Skeletal muscle cell (primary cell): ENCODE results near the gene CEP72.

Source experiments
- DNase-seq: peaks from one replicate; pipeline ENCODE4 v3.0.0-alpha.2; 2010; ENCODE audit warnings: low read depth
- H3K4me3 ChIP-seq: 2 replicates; pipeline ENCODE4 v1.5.1; 2011; ENCODE audit warnings: low read depth, mild to moderate bottlenecking, control low read depth, low read length, moderate library complexity

The CEP72 gene

GRCh38 chr5:664994-665360 lies 52.8 kb downstream of the CEP72 start:
- no peak overlapping the region for H3K4me3 ChIP-seq
- DNase-seq = no peak

GRCh38 chr5:665541-665955 lies 53.4 kb downstream of the CEP72 start:
- DNase-seq = no peak

GRCh38 chr5:665956-666711 lies 54.0 kb downstream of the CEP72 start:
- no peak overlapping the region for H3K4me3 ChIP-seq
- DNase-seq = no peak

More at GRCh38 chr5:665541-665955, 53.4 kb downstream of the CEP72 start:
- no peak overlapping the region for H3K4me3 ChIP-seq

GRCh38 chr5:666816-667498 lies 54.8 kb downstream of the CEP72 start:
- H3K4me3 ChIP-seq = no peak overlapping the region
- no peak for DNase-seq

- no peak for DNase-seq
- no peak overlapping the region for H3K4me3 ChIP-seq
Measured at GRCh38 chr5:668283-668995, 56.3 kb downstream of the CEP72 start.

GRCh38 chr5:669111-669841 lies 57.1 kb downstream of the CEP72 start:
- no peak for DNase-seq

GRCh38 chr5:669842-670395 lies 57.8 kb downstream of the CEP72 start:
- DNase-seq = no peak
- H3K4me3 ChIP-seq = no peak overlapping the region

More at GRCh38 chr5:669111-669841, 57.1 kb downstream of the CEP72 start:
- no peak overlapping the region for H3K4me3 ChIP-seq

- no peak for DNase-seq
- H3K4me3 ChIP-seq = no peak overlapping the region
Measured at GRCh38 chr5:670396-671270, 58.5 kb downstream of the CEP72 start.

GRCh38 chr5:671459-672328 lies 59.6 kb downstream of the CEP72 start:
- DNase-seq = no peak
- no peak overlapping the region for H3K4me3 ChIP-seq

- no peak overlapping the region for H3K4me3 ChIP-seq
- peak; percentile 11 for DNase-seq
Measured at GRCh38 chr5:672329-673160, 60.4 kb downstream of the CEP72 start.

GRCh38 chr5:673161-673830 lies 61.2 kb downstream of the CEP72 start:
- DNase-seq = no peak
- H3K4me3 ChIP-seq = no peak overlapping the region

- no peak for DNase-seq
- H3K4me3 ChIP-seq = no peak overlapping the region
Measured at GRCh38 chr5:673831-674629, 61.9 kb downstream of the CEP72 start.

- no peak overlapping the region for H3K4me3 ChIP-seq
- no peak for DNase-seq
Measured at GRCh38 chr5:674630-675011, 62.5 kb downstream of the CEP72 start.

GRCh38 chr5:675111-675870 lies 63.2 kb downstream of the CEP72 start:
- no peak for DNase-seq
- no peak overlapping the region for H3K4me3 ChIP-seq
